A549 (cell line): ENCODE data around the gene TNRC6A.

Experiments
- CHD2 ChIP-seq: fragments of 150-350 bp; IDR thresholded peaks from 2 replicates; pipeline ENCODE4 v1.6.1; 2014; ENCODE audit warnings: low read length; ENCODE audit not compliant: partially characterized antibody
- EP300 ChIP-seq, 2 experiments: fragments of >200 bp; sonication (Bioruptor Twin); formaldehyde crosslinking; IDR thresholded peaks; 2 replicates in 1 of 2; 3 replicates in 1 of 2; pipeline ENCODE4 v1.6.1; 2016 to 2017
- ESRRA ChIP-seq: fragments of 150-350 bp; IDR thresholded peaks from 2 replicates; pipeline ENCODE4 v1.6.1; 2014; ENCODE audit warnings: mild to moderate bottlenecking, low read length, borderline replicate concordance
- JUN ChIP-seq, 2 experiments: fragments of >200 bp; sonication (Bioruptor Twin); formaldehyde crosslinking; IDR thresholded peaks; 2 replicates in 1 of 2; 3 replicates in 1 of 2; pipeline ENCODE4 v1.6.1; 2016 to 2017
- KDM1A ChIP-seq: fragments of 200-600 bp; sonication (generic); IDR thresholded peaks from 2 replicates; pipeline ENCODE4 v1.6.1; 2016; ENCODE audit warnings: low read depth, mild to moderate bottlenecking
- MAFK ChIP-seq: fragments of 450-650 bp; IDR thresholded peaks from 2 replicates; pipeline ENCODE4 v1.6.1; 2014; ENCODE audit not compliant: partially characterized antibody
- POLR2A ChIP-seq: IDR thresholded peaks from 2 replicates; pipeline ENCODE4 v1.6.1; 2012; ENCODE audit warnings: mild to moderate bottlenecking, low read length
- RAD21 ChIP-seq, 2 experiments: fragments of >200 bp in 1 of 2; sonication (Bioruptor Twin) in 1 of 2; formaldehyde crosslinking in 1 of 2; IDR thresholded peaks in 1 of 2; conservative IDR thresholded peaks in 1 of 2; 2 replicates in 1 of 2; 3 replicates in 1 of 2; pipeline ENCODE4 v1.6.1; 2012 to 2018; ENCODE audit warnings: inconsistent platforms in 1 of 2
- RFX5 ChIP-seq: fragments of 450-650 bp; IDR thresholded peaks from 2 replicates; pipeline ENCODE4 v1.7.1; 2014; ENCODE audit warnings: antibody characterized with exemption, mild to moderate bottlenecking, moderate library complexity
- TF ChIP-seq, protein P1 (sequence below): fragments of 200-600 bp; sonication (generic); IDR thresholded peaks from 2 replicates; pipeline ENCODE4 v1.6.1; 2016; ENCODE audit warnings: antibody characterized with exemption, mild to moderate bottlenecking, moderate library complexity
- TF ChIP-seq, protein P2 (sequence below): fragments of >200 bp; sonication (Bioruptor Twin); formaldehyde crosslinking; IDR thresholded peaks from 3 replicates; pipeline ENCODE4 v1.5.1; 2016
- TF ChIP-seq, protein P3 (sequence below): fragments of 150-350 bp; IDR thresholded peaks from 2 replicates; pipeline ENCODE4 v1.6.1; 2014; ENCODE audit warnings: low read depth, mild to moderate bottlenecking, low read length

GRCh38 chr16:24822542-24822941, 93.1 kb downstream of the TNRC6A start:
- TF ChIP-seq POLR2A: no peak
- TF ChIP-seq, protein P1, sequence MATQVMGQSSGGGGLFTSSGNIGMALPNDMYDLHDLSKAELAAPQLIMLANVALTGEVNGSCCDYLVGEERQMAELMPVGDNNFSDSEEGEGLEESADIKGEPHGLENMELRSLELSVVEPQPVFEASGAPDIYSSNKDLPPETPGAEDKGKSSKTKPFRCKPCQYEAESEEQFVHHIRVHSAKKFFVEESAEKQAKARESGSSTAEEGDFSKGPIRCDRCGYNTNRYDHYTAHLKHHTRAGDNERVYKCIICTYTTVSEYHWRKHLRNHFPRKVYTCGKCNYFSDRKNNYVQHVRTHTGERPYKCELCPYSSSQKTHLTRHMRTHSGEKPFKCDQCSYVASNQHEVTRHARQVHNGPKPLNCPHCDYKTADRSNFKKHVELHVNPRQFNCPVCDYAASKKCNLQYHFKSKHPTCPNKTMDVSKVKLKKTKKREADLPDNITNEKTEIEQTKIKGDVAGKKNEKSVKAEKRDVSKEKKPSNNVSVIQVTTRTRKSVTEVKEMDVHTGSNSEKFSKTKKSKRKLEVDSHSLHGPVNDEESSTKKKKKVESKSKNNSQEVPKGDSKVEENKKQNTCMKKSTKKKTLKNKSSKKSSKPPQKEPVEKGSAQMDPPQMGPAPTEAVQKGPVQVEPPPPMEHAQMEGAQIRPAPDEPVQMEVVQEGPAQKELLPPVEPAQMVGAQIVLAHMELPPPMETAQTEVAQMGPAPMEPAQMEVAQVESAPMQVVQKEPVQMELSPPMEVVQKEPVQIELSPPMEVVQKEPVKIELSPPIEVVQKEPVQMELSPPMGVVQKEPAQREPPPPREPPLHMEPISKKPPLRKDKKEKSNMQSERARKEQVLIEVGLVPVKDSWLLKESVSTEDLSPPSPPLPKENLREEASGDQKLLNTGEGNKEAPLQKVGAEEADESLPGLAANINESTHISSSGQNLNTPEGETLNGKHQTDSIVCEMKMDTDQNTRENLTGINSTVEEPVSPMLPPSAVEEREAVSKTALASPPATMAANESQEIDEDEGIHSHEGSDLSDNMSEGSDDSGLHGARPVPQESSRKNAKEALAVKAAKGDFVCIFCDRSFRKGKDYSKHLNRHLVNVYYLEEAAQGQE: no peak
- TF ChIP-seq, protein P2, sequence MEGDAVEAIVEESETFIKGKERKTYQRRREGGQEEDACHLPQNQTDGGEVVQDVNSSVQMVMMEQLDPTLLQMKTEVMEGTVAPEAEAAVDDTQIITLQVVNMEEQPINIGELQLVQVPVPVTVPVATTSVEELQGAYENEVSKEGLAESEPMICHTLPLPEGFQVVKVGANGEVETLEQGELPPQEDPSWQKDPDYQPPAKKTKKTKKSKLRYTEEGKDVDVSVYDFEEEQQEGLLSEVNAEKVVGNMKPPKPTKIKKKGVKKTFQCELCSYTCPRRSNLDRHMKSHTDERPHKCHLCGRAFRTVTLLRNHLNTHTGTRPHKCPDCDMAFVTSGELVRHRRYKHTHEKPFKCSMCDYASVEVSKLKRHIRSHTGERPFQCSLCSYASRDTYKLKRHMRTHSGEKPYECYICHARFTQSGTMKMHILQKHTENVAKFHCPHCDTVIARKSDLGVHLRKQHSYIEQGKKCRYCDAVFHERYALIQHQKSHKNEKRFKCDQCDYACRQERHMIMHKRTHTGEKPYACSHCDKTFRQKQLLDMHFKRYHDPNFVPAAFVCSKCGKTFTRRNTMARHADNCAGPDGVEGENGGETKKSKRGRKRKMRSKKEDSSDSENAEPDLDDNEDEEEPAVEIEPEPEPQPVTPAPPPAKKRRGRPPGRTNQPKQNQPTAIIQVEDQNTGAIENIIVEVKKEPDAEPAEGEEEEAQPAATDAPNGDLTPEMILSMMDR: no peak
- no peak for TF ChIP-seq MAFK
- TF ChIP-seq EP300 (IDR thresholded peaks at IDR 0.05): no peak
- TF ChIP-seq, protein P3, sequence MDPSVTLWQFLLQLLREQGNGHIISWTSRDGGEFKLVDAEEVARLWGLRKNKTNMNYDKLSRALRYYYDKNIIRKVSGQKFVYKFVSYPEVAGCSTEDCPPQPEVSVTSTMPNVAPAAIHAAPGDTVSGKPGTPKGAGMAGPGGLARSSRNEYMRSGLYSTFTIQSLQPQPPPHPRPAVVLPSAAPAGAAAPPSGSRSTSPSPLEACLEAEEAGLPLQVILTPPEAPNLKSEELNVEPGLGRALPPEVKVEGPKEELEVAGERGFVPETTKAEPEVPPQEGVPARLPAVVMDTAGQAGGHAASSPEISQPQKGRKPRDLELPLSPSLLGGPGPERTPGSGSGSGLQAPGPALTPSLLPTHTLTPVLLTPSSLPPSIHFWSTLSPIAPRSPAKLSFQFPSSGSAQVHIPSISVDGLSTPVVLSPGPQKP: no peak
- no peak for TF ChIP-seq RAD21 (conservative IDR thresholded peaks at IDR 0.05 in 1 of 2, IDR thresholded peaks at IDR 0.05 in 1 of 2)
- no peak for TF ChIP-seq CHD2
- TF ChIP-seq JUN (IDR thresholded peaks at IDR 0.05): no peak
- TF ChIP-seq KDM1A: no peak
- no peak for TF ChIP-seq ESRRA
- no peak for TF ChIP-seq RFX5
